HG03439 (cell line): ENCODE measurements around the gene PTPRT.
"Not testable (repeated sequence)": the region's sequence is repeated elsewhere in the genome, so short reads cannot be mapped to it uniquely, and the experiment has no call there.

Experiments used
- ATAC-seq: cut with Tn5 transposase; IDR thresholded peaks from one replicate; pipeline ENCODE4 v1.9.1; 2021; ENCODE audit warnings: mild to moderate bottlenecking, moderate library complexity; ENCODE audit not compliant: unreplicated experiment

Gene PTPRT

GRCh38 chr20:43187476-43188233 is 2.1 kb downstream of the PTPRT start:
- no peak for ATAC-seq

DNA sequence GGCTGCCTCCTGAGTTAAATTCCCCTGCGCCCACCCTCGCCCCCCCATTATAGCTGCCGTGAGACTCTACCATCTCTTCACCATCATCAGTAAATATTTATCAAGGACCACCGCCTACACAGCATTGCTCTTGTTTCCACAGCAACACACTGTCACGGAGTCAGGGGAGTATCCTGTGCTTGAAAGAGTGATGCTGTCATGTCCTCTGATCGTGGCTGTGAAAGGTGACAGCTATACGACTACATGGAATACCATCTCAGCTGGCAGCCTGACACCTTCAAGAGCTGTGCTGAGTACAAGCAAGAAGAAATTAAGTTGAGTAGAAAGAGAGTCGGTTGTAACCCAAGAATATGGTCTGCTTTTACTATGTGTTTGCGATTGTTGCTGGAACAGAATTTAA is 3.4 kb downstream of the PTPRT start:
- no peak for ATAC-seq

DNA sequence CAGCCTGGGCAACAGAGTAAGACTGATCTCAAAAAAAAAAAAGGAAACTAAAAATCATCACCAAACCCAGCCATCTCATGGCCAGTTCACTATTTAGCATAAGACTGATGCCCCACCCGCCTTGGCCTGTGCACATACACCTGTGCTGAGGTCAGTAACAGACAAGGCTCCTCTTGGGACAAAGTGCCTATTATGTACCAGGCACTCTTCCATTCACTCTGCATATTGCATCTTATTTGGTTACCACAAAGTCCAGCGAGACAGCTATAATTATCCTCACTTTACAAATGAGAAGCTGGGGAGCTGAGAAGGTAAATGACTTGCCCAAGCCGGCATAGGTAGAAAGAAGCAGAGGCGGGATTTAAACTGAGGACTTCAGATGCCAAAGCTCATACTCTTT is 3.8 kb downstream of the PTPRT start:
- ATAC-seq = no peak

DNA sequence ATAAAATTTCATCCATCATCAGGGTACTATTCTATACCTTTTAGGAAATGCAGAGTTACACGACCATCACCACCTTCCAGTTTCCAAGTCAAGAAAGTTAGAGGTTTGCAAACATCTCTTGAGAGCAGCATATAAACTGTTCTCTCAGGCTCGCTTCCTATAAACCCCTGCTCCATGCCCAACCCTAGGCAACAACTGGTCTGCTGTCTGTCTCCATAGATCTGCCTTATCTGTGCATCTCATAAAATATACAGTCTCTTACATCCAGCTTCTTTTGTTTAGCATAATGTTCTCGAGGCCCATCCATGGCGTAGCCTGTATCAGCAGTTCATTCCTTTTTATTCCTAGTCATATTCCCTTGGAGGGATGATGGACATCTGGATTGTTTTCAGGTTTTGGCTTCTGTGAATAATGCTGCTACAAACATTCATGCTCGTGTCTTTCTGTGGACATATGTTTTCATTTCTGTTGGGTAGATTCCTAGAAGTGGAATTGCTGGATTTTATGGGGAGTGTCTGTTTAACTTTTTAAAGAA is 6.1 kb downstream of the PTPRT start:
- no peak for ATAC-seq

GRCh38 chr20:43178080-43178479 is 11.6 kb downstream of the PTPRT start:
- ATAC-seq = no peak

- ATAC-seq = no peak
These were observed 13.0 kb downstream of the PTPRT start for GRCh38 chr20:43176726-43177125.

DNA sequence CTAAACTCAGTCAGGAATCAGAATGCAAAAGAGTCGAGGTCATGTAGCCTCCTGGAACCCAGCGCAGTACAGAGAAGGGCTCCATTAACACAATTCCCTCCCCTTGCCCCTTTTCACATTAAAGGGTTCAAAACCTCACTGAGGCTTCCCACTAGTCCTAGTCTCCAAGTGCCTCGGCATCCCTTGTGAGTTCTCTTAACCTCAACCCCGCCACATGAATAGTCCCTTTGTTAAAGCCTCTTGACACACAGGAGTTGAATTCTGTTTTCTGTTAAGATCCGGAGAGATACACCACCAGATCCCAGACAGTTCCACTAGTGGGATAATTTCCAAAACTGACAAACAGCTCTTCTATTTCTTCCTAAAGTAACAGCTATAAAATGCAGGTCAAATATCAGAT is 17.8 kb downstream of the PTPRT start:
- ATAC-seq = no peak

DNA sequence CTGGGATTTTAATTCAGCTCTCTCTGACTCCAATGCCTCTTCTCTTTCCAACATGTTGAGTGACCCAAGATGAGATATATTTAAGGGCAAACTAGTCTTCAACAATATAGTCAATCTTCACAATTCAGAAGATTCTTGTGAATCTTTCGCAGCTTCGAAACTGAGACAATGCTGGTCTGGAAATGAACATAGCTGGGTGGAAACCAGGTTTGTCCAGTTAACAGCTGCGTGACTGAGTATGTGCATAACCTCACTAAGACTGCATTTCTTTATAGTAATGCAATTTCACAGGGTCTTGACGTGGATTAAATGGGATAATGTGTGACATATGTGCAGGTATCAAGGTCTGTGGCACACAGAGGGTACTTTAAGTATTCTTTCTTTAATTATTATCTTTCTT is 18.9 kb downstream of the PTPRT start:
- ATAC-seq = no peak

DNA sequence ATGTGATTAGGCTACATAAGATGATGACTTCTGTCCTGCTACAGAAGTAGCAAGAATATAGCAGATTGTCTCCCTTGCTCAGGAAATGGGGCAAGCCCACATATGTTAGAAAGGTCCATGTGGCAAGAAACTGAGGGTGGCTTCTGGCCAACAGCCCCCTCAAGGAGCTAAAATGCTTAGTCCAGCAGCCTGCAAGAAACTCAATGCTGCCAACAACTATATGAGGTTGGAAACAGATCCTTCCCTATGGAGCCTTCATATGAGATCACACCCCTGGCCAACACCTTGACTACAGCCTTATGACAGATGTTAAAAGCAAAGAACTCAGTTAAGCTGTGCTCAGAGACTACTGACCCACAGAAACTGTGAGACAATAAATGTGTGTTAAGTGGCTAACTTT is 22.1 kb downstream of the PTPRT start:
- ATAC-seq = no peak

DNA sequence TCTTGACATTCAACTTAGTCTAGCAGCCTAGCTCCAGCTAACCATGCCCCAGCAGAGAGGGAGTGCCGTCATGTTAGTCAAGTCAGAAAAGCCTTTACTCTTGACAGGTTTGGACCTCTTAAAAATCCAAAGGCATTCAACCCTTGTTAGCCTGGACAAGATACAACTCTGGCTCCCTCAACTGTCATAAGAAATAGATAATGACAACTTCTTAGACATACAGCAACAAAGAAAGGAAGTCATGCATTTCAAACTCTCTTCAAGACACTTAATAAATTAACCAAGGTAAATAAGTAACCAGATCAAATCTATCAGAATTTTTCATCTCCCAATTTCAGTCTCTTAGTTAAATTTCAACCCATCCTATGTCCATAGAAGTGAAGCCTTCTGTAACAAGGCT is 22.7 kb downstream of the PTPRT start:
- no peak for ATAC-seq

GRCh38 chr20:43165611-43166010 is 24.1 kb downstream of the PTPRT start:
- ATAC-seq = no peak

DNA sequence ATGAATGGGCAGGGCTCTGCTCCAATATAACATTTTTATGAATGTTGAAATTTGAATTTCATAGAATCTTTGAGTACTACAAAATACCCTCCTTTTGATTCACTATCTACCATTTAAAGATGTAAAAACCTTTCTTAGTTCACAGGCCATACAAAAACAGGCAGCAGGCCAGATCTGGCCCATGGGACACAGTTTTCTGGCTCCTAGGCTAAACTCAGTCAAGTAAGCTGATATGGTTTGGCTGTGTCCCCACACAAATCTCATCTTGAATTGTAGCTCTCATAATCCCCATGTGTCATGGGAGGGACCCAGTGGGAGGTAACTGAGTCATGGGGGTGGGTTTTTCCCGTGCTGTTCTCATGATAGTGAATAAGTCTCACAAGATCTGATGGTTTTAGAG is 25.0 kb downstream of the PTPRT start:
- ATAC-seq = not testable (repeated sequence)

GRCh38 chr20:43161716-43162115 is 28.0 kb downstream of the PTPRT start:
- ATAC-seq = no peak

DNA sequence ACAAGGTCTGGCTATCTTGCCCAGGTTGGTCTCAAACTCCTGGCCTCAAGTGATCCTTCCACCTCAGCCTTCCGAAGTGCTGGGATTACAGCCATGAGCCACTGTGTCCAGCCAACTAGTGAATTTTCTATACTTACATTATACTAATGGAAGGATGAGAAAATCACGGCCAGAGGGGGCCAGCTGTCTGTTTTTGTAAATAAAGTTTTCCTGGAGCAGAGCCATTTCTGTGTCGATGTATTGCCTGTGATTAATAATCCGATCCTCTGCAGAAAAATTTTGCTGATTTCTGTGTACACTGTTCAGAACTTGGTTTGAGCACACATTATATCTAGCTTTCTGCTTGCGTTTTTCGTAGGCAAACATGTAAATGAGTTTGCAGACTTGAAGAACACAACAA is 28.8 kb downstream of the PTPRT start:
- no peak for ATAC-seq

- no peak for ATAC-seq
These were observed 29.7 kb downstream of the PTPRT start for GRCh38 chr20:43159994-43160393.

DNA sequence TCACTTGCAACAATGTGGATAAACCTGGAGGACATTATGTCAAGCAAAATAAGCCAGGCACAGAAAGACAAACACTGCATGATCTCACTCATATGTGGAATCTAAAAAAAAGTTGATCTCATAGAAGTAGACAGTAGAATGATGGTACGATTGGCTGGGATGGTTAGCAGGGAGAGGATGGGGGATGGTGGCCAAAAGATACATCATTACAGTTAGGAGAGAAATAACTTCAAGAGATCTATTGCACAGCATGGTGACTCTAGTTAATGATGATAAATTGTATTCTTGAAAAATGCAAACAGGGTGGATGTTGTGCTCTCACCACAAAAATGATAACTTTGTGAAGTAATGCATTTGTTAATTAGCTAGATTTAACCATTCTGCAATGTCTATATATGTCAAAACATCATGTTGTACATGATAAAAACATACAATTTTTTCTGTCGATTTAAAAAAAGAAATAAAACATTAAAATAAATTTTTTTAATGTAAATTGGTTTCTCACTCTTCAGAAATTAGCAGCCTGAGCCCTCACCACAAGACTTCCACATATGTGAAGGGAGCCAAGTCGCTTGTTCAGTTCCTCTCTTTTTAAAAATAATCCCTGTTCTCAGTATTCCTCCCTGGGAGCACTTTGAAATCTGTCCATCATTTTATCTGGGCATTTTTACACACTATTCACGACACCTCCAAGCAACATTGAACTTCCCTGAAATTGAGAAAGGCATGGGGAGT is 34.2 kb downstream of the PTPRT start:
- ATAC-seq = no peak

DNA sequence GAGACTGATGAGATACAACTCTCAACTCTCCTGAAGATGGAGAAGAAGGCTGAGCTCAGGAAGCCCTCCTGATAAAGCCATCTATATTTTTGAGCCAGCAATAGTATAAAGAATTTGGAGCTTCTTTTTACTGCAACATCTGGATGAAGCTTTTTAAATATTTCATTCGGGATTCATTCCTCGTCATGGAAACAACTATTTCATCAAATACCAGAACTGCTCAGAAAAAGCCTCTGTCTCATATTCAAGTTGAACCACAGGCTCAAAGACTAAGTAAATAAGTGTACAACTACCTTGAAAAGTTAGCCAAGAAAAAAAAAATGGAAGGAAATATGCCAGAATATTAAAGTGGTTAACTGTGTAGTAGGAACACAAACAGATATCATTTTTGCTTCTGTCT is 37.8 kb downstream of the PTPRT start:
- ATAC-seq = no peak

- no peak for ATAC-seq
These were observed 38.5 kb downstream of the PTPRT start for GRCh38 chr20:43151256-43151655.

DNA sequence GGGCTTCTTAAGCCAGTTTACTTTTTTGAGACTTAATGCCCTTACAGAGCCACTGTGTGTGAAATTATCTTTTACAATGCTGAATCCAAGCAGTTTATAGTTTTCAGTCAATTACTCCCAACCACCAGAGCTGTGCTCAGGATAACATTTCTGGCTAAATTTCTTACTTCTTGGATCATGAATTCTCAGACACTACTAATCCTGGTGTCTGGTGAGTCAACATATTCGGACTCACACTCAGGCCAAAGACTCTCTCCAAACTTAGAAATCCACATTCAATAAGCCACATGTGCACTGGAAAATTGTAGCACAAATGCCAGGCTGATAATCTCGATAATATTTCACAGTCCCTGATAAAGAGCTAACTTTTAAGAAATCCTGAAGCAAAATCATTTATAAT is 49.0 kb downstream of the PTPRT start:
- no peak for ATAC-seq

DNA sequence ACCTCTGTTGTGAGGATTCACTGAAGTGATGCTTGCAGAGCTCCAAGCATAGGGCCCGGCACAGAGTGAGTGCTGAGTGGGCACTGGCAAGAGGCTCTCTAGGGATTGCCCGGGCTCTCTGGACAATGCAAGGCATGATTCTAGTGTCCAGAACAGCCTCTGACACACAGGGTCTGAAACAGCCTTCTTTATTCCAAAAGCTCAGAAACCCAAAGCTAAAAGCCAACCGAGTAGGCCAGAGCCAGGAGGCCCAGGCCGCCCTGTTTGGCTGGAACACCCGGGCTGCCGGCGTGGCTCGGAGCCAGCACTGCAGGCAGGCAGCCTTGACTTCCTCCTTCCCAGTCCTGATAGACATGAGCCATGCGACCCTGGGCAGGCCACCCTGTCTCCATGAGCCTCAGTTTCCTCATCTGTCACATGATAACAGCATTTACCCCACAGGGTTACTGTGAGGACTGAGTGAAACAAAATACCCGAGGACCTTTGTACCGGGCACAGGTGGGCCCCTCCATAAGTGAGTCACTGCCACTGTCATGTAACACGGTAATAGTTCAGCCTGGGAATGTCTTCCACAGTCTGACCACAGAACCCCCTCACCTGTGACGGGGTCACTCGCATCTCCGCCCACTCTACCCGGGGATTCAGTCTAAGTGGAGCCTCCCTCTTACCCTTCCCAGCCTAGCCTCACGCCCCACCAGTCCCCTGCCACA is 51.5 kb downstream of the PTPRT start:
- no peak for ATAC-seq

DNA sequence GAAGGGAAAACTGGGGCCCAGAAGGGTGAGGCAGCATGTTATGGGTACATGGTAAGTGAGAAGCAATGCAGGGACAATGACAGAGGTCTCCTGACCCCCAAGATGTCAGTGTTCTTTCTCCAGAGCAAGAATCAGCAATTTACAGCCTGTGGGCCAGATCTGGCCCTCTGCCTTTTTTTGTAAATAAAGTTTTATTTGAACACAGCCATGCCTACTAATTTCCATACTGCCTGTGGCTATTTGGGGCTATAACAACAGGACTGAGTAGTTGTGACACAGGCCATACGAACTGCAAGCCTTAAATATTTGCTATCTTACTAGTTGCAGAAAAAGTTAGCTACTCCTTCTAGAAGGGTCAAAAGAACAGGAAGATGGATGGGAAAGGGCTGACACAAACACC is 52.5 kb downstream of the PTPRT start:
- ATAC-seq = no peak

GRCh38 chr20:43124241-43124640 is 65.5 kb downstream of the PTPRT start:
- no peak for ATAC-seq
